ENCODE measurements around the gene HOXA10.

DNA sequence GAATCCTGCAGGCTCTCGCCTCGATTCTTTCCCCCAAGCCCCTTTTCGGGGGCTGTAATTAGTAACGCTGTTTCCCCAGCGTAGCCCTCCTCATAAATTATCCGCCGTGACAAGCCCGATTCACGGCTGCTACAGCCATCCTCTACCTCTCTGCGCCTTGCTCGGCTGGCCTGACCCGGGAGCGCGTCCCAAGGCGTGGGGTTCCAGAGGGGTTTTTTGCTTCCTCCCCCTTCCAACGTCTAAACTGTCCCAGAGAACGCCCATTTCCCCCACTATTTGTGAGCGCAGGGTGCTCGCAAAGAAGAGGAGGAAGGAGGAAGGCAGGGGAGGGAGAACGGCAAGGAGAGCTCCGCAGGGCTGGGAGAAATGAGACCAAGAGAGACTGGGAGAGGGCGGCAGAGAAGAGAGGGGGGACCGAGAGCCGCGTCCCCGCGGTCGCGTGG is 31.5 kb downstream of the HOXA10 start:
- TF ChIP-seq CTCF (IDR thresholded peaks at IDR 0.05) = no peak
- TF ChIP-seq EP300 (IDR thresholded peaks at IDR 0.05) = no peak
- TF ChIP-seq POLR2A (IDR thresholded peaks at IDR 0.05) = no peak
